ENCODE data around the gene KRT33B.

GRCh38 chr17:41369713-41370112, at the start of gene KRT33B:
- TF ChIP-seq CTCF (IDR thresholded peaks at IDR 0.05) (no peak), POLR2A (IDR thresholded peaks at IDR 0.05) (no peak)

Data from body of pancreas (tissue), 4 donors.